NCI-H1105 (cell line): ENCODE data around the gene GLRX2.
"Not testable (repeated sequence)": the region's sequence is repeated elsewhere in the genome, so short reads cannot be mapped to it uniquely, and the experiment has no call there.

ENCODE experiments used
- DNase-seq: peaks from one replicate; lab custom pipeline; 2025; lab: John Stamatoyannopoulos, UW

Gene GLRX2

GRCh38 chr1:193066606-193067005, 38.6 kb downstream of the GLRX2 start:
- DNase-seq: no peak

- no peak for DNase-seq
Measured at GRCh38 chr1:193065954-193066353, 39.3 kb downstream of the GLRX2 start.

- DNase-seq: no peak
Measured at GRCh38 chr1:193062698-193063463, 42.3 kb downstream of the GLRX2 start.

GRCh38 chr1:193060938-193061337, 44.3 kb downstream of the GLRX2 start:
- DNase-seq: no peak

GRCh38 chr1:193060406-193060805, 44.8 kb downstream of the GLRX2 start:
- DNase-seq: no peak

- no peak for DNase-seq
Measured at GRCh38 chr1:193060115-193060403, 45.2 kb downstream of the GLRX2 start.

- peak; percentile 98 for DNase-seq
Measured at GRCh38 chr1:193059282-193060114, 45.7 kb downstream of the GLRX2 start, which contains the start of the genes RO60 and UCHL5. Gene RO60 (plus strand): TSS chr1:193059612. CDS start chr1:193069055, 9,443 bp downstream. Gene UCHL5 (minus strand): TSS chr1:193059360. CDS start chr1:193059260, 100 bp downstream.

GRCh38 chr1:193058529-193059281, 46.5 kb downstream of the GLRX2 start:
- no peak for DNase-seq

GRCh38 chr1:193054169-193054675, 51.0 kb downstream of the GLRX2 start:
- DNase-seq: no peak

- DNase-seq: not testable (repeated sequence)
Measured at GRCh38 chr1:193048913-193049312, 56.3 kb downstream of the GLRX2 start.
